GM21526 (cell line): Measurements from ENCODE around the gene PDGFD.

Source experiments
- ATAC-seq: cut with Tn5 transposase; IDR thresholded peaks from one replicate; pipeline ENCODE4 v1.9.1; 2021; ENCODE audit warnings: moderate library complexity; ENCODE audit not compliant: unreplicated experiment, low FRiP score

The PDGFD gene

GRCh38 chr11:103862094-103862801 lies 301.7 kb downstream of the PDGFD start:
- peak; percentile 79 for ATAC-seq
